GM12891 (cell line): ENCODE data around the gene YWHAG.

Experiments used
- PAX5 ChIP-seq: IDR thresholded peaks from 2 replicates; pipeline ENCODE4 v1.6.1; 2011; ENCODE audit warnings: low read length, moderate library complexity, mild to moderate bottlenecking; ENCODE audit not compliant: insufficient read depth, severe bottlenecking
- POLR2A ChIP-seq: IDR thresholded peaks from 2 replicates; pipeline ENCODE4 v1.6.1; 2011; ENCODE audit warnings: low read depth, low read length, control low read depth
- POLR2AphosphoS5 ChIP-seq: IDR thresholded peaks from 2 replicates; pipeline ENCODE4 v1.6.1; 2011; ENCODE audit warnings: low read depth, low read length, control low read depth
- SPI1 ChIP-seq: IDR thresholded peaks from 2 replicates; pipeline ENCODE4 v1.6.1; 2011; ENCODE audit warnings: low read depth, low read length, control low read depth
- TAF1 ChIP-seq: IDR thresholded peaks from 2 replicates; pipeline ENCODE4 v1.6.1; 2011; ENCODE audit warnings: low read depth, low read length, control low read depth

GRCh38 chr7:76304888-76305375 is 53.9 kb downstream of the YWHAG start:
- TF ChIP-seq POLR2AphosphoS5 (no peak), POLR2A (no peak), TAF1 (no peak), SPI1 (no peak), PAX5 (no peak)
